ENCODE measurements around the gene SHISAL2B.

DNA sequence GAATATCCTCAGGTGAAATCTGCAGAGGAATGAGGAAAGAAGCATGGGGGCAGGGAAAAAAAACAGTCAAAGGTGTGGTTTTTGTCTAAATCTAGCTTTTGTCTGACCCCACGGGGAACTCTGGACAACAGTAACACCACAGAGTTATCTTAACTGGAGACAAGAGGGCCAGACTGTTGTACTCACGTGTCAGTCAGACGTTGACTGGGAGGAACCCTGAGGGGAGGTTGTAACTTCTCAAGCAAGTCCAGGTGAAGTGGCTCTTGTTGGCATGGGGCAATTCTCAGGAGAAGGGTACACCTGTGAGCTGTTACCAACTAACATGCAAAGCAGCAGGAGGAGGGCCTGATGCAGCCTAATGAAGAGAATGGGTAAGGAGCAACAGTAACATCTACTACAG is 44.1 kb upstream of the SHISAL2B start:
- TF ChIP-seq, protein P1, sequence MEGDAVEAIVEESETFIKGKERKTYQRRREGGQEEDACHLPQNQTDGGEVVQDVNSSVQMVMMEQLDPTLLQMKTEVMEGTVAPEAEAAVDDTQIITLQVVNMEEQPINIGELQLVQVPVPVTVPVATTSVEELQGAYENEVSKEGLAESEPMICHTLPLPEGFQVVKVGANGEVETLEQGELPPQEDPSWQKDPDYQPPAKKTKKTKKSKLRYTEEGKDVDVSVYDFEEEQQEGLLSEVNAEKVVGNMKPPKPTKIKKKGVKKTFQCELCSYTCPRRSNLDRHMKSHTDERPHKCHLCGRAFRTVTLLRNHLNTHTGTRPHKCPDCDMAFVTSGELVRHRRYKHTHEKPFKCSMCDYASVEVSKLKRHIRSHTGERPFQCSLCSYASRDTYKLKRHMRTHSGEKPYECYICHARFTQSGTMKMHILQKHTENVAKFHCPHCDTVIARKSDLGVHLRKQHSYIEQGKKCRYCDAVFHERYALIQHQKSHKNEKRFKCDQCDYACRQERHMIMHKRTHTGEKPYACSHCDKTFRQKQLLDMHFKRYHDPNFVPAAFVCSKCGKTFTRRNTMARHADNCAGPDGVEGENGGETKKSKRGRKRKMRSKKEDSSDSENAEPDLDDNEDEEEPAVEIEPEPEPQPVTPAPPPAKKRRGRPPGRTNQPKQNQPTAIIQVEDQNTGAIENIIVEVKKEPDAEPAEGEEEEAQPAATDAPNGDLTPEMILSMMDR (IDR thresholded peaks at IDR 0.05) = no peak
- TF ChIP-seq NPAS2 (CRISPR knock-in tag; IDR thresholded peaks at IDR 0.05; ENCODE audit: borderline replicate concordance) (no peak), POLR2A (IDR thresholded peaks at IDR 0.05; ENCODE audit: low read length) (no peak), MYC (IDR thresholded peaks at IDR 0.05; ENCODE audit: borderline replicate concordance, low read length) (no peak), POLR2AphosphoS2 (conservative IDR thresholded peaks at IDR 0.05; ENCODE audit: low read length) (no peak), RNF2 (IDR thresholded peaks at IDR 0.05; ENCODE audit: borderline replicate concordance, low read depth) (no peak), SREBF2 (IDR thresholded peaks at IDR 0.05) (no peak), CEBPB (IDR thresholded peaks at IDR 0.05) (no peak), RFX5 (IDR thresholded peaks at IDR 0.05) (no peak), GATA3 (IDR thresholded peaks at IDR 0.05; ENCODE audit: borderline replicate concordance) (no peak), RAD21 (conservative IDR thresholded peaks at IDR 0.05 in 1 of 2, IDR thresholded peaks at IDR 0.05 in 1 of 2) (no peak), NFE2L2 (conservative IDR thresholded peaks at IDR 0.05; ENCODE audit: low read length) (no peak)
- TF ChIP-seq, protein P2, sequence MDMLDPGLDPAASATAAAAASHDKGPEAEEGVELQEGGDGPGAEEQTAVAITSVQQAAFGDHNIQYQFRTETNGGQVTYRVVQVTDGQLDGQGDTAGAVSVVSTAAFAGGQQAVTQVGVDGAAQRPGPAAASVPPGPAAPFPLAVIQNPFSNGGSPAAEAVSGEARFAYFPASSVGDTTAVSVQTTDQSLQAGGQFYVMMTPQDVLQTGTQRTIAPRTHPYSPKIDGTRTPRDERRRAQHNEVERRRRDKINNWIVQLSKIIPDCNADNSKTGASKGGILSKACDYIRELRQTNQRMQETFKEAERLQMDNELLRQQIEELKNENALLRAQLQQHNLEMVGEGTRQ (IDR thresholded peaks at IDR 0.05) = no peak
- TF ChIP-seq, protein P3, sequence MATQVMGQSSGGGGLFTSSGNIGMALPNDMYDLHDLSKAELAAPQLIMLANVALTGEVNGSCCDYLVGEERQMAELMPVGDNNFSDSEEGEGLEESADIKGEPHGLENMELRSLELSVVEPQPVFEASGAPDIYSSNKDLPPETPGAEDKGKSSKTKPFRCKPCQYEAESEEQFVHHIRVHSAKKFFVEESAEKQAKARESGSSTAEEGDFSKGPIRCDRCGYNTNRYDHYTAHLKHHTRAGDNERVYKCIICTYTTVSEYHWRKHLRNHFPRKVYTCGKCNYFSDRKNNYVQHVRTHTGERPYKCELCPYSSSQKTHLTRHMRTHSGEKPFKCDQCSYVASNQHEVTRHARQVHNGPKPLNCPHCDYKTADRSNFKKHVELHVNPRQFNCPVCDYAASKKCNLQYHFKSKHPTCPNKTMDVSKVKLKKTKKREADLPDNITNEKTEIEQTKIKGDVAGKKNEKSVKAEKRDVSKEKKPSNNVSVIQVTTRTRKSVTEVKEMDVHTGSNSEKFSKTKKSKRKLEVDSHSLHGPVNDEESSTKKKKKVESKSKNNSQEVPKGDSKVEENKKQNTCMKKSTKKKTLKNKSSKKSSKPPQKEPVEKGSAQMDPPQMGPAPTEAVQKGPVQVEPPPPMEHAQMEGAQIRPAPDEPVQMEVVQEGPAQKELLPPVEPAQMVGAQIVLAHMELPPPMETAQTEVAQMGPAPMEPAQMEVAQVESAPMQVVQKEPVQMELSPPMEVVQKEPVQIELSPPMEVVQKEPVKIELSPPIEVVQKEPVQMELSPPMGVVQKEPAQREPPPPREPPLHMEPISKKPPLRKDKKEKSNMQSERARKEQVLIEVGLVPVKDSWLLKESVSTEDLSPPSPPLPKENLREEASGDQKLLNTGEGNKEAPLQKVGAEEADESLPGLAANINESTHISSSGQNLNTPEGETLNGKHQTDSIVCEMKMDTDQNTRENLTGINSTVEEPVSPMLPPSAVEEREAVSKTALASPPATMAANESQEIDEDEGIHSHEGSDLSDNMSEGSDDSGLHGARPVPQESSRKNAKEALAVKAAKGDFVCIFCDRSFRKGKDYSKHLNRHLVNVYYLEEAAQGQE (IDR thresholded peaks at IDR 0.05) = no peak
